ENCODE measurements around the gene ALOX15B.

DNA sequence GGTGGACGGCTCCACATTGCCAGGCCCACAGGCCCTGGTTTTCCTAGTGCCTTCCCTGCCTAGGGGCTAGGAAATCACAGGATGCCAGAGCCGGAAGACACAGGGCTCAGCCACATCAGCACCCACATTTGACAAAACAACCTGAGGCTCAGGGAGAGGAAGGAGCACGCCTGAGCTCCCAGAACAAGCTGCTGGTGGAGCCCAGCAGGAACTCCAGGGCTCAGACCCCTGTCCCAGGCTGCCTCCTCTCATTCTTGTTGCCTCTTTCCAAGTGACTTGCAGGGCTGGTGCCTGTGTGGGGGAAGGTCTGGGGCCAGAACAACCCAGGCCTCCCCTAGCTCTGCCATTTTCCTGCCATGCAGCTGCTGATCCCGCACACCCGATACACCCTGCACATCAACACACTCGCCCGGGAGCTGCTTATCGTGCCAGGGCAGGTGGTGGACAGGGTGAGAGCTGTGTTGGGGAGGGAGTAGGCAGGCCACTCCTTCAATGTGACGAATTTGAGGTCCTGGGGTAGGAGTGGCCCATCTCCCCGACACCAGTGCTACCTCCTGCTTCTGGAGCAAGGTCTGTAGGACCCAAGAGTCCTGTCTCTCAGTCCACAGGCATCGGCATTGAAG is 7.6 kb downstream of the ALOX15B start:
- no peak for TF ChIP-seq POLR2AphosphoS5 (IDR thresholded peaks at IDR 0.05)
- TF ChIP-seq, protein P1, sequence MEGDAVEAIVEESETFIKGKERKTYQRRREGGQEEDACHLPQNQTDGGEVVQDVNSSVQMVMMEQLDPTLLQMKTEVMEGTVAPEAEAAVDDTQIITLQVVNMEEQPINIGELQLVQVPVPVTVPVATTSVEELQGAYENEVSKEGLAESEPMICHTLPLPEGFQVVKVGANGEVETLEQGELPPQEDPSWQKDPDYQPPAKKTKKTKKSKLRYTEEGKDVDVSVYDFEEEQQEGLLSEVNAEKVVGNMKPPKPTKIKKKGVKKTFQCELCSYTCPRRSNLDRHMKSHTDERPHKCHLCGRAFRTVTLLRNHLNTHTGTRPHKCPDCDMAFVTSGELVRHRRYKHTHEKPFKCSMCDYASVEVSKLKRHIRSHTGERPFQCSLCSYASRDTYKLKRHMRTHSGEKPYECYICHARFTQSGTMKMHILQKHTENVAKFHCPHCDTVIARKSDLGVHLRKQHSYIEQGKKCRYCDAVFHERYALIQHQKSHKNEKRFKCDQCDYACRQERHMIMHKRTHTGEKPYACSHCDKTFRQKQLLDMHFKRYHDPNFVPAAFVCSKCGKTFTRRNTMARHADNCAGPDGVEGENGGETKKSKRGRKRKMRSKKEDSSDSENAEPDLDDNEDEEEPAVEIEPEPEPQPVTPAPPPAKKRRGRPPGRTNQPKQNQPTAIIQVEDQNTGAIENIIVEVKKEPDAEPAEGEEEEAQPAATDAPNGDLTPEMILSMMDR (IDR thresholded peaks at IDR 0.05) = no peak
- no peak for TF ChIP-seq POLR2A (IDR thresholded peaks at IDR 0.05)

All from prostate gland (tissue), 2 donors.